HUDEP-2 (cell line): Measurements from ENCODE around the gene SHFL.

Source experiments
- DNase-seq, 76 experiments: peaks; one replicate each; lab custom pipeline; 2025; ENCODE audit not compliant: unreplicated experiment in 76 of 76; lab: John Stamatoyannopoulos, UW

Gene SHFL

GRCh38 chr19:10120538-10121189 lies 34.5 kb downstream of the SHFL start:
- no peak for DNase-seq

- no peak for DNase-seq
These were observed 35.9 kb downstream of the SHFL start for GRCh38 chr19:10122045-10122444.

- no peak for DNase-seq
These were observed 38.3 kb downstream of the SHFL start for GRCh38 chr19:10124429-10124828.

GRCh38 chr19:10126213-10126639 lies 40.1 kb downstream of the SHFL start:
- DNase-seq = no peak

- no peak for DNase-seq
These were observed 46.8 kb downstream of the SHFL start for GRCh38 chr19:10132905-10133304.

GRCh38 chr19:10133596-10133995 lies 47.5 kb downstream of the SHFL start:
- DNase-seq = no peak

GRCh38 chr19:10134040-10134439 lies 47.9 kb downstream of the SHFL start:
- no peak for DNase-seq

- DNase-seq = no peak
These were observed 49.6 kb downstream of the SHFL start for GRCh38 chr19:10135551-10136334.

GRCh38 chr19:10136936-10137335 lies 50.8 kb downstream of the SHFL start:
- no peak for DNase-seq

GRCh38 chr19:10137751-10138682 lies 51.9 kb downstream of the SHFL start:
- DNase-seq = no peak

GRCh38 chr19:10138879-10139795 lies 53.0 kb downstream of the SHFL start:
- DNase-seq = no peak

GRCh38 chr19:10139952-10140351 lies 53.8 kb downstream of the SHFL start:
- DNase-seq = no peak

- DNase-seq = no peak
These were observed 55.4 kb downstream of the SHFL start for GRCh38 chr19:10141479-10141878.

GRCh38 chr19:10141973-10142372 lies 55.9 kb downstream of the SHFL start:
- no peak for DNase-seq
